GM12892 (cell line): Measurements from ENCODE around the gene EPAS1.

ENCODE experiments used
- POLR2AphosphoS5 ChIP-seq: IDR thresholded peaks from 2 replicates; pipeline ENCODE4 v1.6.1; 2011; ENCODE audit warnings: low read depth, low read length, control low read depth
- TAF1 ChIP-seq: IDR thresholded peaks from 2 replicates; pipeline ENCODE4 v1.6.1; 2011; ENCODE audit warnings: low read depth, mild to moderate bottlenecking, control low read depth, low read length, borderline replicate concordance

GRCh38 chr2:46414701-46415100 lies 117.5 kb downstream of the EPAS1 start:
- TF ChIP-seq POLR2AphosphoS5 (no peak), TAF1 (no peak)
